Liver (tissue), 9 donors: ENCODE measurements around the gene CELSR1. TPM values are rescaled to one million over a fixed set of nuclear protein-coding genes. Genes with fewer than 3 reads are reported as not detected.

Experiments
- DNase-seq: peaks from one replicate; pipeline ENCODE4 v3.0.0-alpha.2; 2017; ENCODE audit warnings: low spot score
- H3K27ac ChIP-seq, 2 donors: one replicate each; pipeline ENCODE4 v1.7.0; 2013; ENCODE audit warnings: inconsistent platforms in 2 of 2, low read length in 2 of 2, control low read depth in 1 of 2, low read depth in 1 of 2, mild to moderate bottlenecking in 1 of 2
- H3K27me3 ChIP-seq, 4 donors: one replicate each; pipeline versions ENCODE4 v1.6.1 to v1.7.0; 2013; ENCODE audit warnings: low read length in 3 of 4, inconsistent platforms in 1 of 4, mild to moderate bottlenecking in 1 of 4, moderate library complexity in 1 of 4; ENCODE audit not compliant: control insufficient read depth in 4 of 4, insufficient read depth in 4 of 4
- H3K36me3 ChIP-seq, 4 donors: one replicate each; pipeline versions ENCODE4 v1.6.1 to v1.7.0; 2013; ENCODE audit warnings: low read length in 3 of 4, mild to moderate bottlenecking in 3 of 4, low read depth in 1 of 4, moderate library complexity in 1 of 4; ENCODE audit not compliant: control insufficient read depth in 4 of 4, insufficient read depth in 3 of 4
- H3K4me1 ChIP-seq, 4 donors: one replicate each; pipeline versions ENCODE4 v1.6.1 to v1.7.0; 2013; ENCODE audit warnings: low read length in 3 of 4, mild to moderate bottlenecking in 3 of 4, moderate library complexity in 1 of 4; ENCODE audit not compliant: control insufficient read depth in 4 of 4, insufficient read depth in 4 of 4
- H3K4me3 ChIP-seq, 3 donors: one replicate each; pipeline versions ENCODE4 v1.6.1 to v1.7.0; 2013; ENCODE audit warnings: low read length in 3 of 3, control low read depth in 1 of 3, low read depth in 1 of 3, mild to moderate bottlenecking in 1 of 3
- H3K9ac ChIP-seq, 2 donors: one replicate each; pipeline ENCODE4 v1.7.0; 2013; ENCODE audit warnings: low read length in 2 of 2, mild to moderate bottlenecking in 2 of 2, moderate library complexity in 2 of 2, control low read depth in 1 of 2, low read depth in 1 of 2
- H3K9me3 ChIP-seq, 4 donors: one replicate each; pipeline versions ENCODE4 v1.6.1 to v1.7.0; 2013; ENCODE audit warnings: low read length in 3 of 4; ENCODE audit not compliant: control insufficient read depth in 4 of 4
- CTCF ChIP-seq: fragments of 150-350 bp; IDR thresholded peaks from 2 replicates; pipeline ENCODE4 v1.5.1; 2017; ENCODE audit warnings: improper control_type of control experiment, low read depth, low read length; ENCODE audit not compliant: missing input control
- EGR1 ChIP-seq, 2 donors: IDR thresholded peaks; 2 replicates each; pipeline ENCODE4 v1.6.1; 2016 to 2018; ENCODE audit warnings: antibody characterized with exemption in 2 of 2, low read depth in 2 of 2
- FOXA1 ChIP-seq: IDR thresholded peaks from 2 replicates; pipeline ENCODE4 v1.6.1; 2016; ENCODE audit warnings: antibody characterized with exemption
- FOXA2 ChIP-seq: IDR thresholded peaks from 2 replicates; pipeline ENCODE4 v1.6.1; 2016; ENCODE audit warnings: antibody characterized with exemption
- GABPA ChIP-seq, 2 donors: IDR thresholded peaks in 1 of 2; conservative IDR thresholded peaks in 1 of 2; 2 replicates each; pipeline ENCODE4 v1.6.1; 2016; ENCODE audit warnings: antibody characterized with exemption in 2 of 2, mild to moderate bottlenecking in 1 of 2, moderate library complexity in 1 of 2
- HNF4A ChIP-seq, 2 donors: conservative IDR thresholded peaks; 2 replicates each; pipeline ENCODE4 v1.6.1; 2016; ENCODE audit warnings: antibody characterized with exemption in 2 of 2, mild to moderate bottlenecking in 2 of 2
- HNF4G ChIP-seq: IDR thresholded peaks from 2 replicates; pipeline ENCODE4 v1.6.1; 2016; ENCODE audit warnings: antibody characterized with exemption
- JUND ChIP-seq, 2 donors: IDR thresholded peaks; 2 replicates each; pipeline ENCODE4 v1.6.1; 2016; ENCODE audit warnings: antibody characterized with exemption in 2 of 2
- NR2F2 ChIP-seq: IDR thresholded peaks from 2 replicates; pipeline ENCODE4 v1.6.1; 2016; ENCODE audit warnings: antibody characterized with exemption
- RAD21 ChIP-seq, 2 donors: IDR thresholded peaks; 2 replicates each; pipeline ENCODE4 v1.6.1; 2016; ENCODE audit warnings: antibody characterized with exemption in 2 of 2, mild to moderate bottlenecking in 2 of 2
- RXRA ChIP-seq, 2 donors: IDR thresholded peaks; 2 replicates each; pipeline ENCODE4 v1.6.1; 2017 to 2018; ENCODE audit warnings: antibody characterized with exemption in 2 of 2, mild to moderate bottlenecking in 1 of 2
- SP1 ChIP-seq: IDR thresholded peaks from 2 replicates; pipeline ENCODE4 v1.6.1; 2018; ENCODE audit warnings: antibody characterized with exemption, mild to moderate bottlenecking
- TAF1 ChIP-seq: conservative IDR thresholded peaks from 2 replicates; pipeline ENCODE4 v1.6.1; 2016; ENCODE audit warnings: antibody characterized with exemption, mild to moderate bottlenecking
- YY1 ChIP-seq: IDR thresholded peaks from 2 replicates; pipeline ENCODE4 v1.6.1; 2016; ENCODE audit warnings: antibody characterized with exemption, mild to moderate bottlenecking
- WGBS: extraction: QIAGEN DNeasy Blood & Tissue Kit; methylation state at CpG from one replicate; pipeline ENCODE4 v1.1.7; 2013; 5-methylcytosine and 5-hydroxymethylcytosine counted together
- polyA plus RNA-seq, 2 donors: library from polyadenylated mRNA; stranded (reverse) in 1 of 2; unstranded in 1 of 2; fragments of 200-250 nt in 1 of 2; fragments of >200 nt in 1 of 2; fragmentation: Nextera tagmentation in 1 of 2; extraction: Ambion mirVana in 1 of 2; gene quantifications; one replicate each; pipeline versions ENCODE4 v1.2.1 to v1.2.3, GENCODE V29; 2013 to 2015
- total RNA-seq, 2 donors: library from RNA; depleted of rRNA; stranded (reverse); fragments of >200 nt; gene quantifications; one replicate each; pipeline ENCODE4 v1.2.3, GENCODE V29; 2014
- TF ChIP-seq, protein P1 (sequence below): IDR thresholded peaks from 2 replicates; pipeline ENCODE4 v1.6.1; 2016; ENCODE audit warnings: antibody characterized with exemption
- TF ChIP-seq, protein P2 (sequence below): IDR thresholded peaks from 2 replicates; pipeline ENCODE4 v1.6.1; 2016; ENCODE audit warnings: antibody characterized with exemption
- TF ChIP-seq, protein P3 (sequence below): IDR thresholded peaks from 2 replicates; pipeline ENCODE4 v1.6.1; 2016; ENCODE audit warnings: antibody characterized with exemption, mild to moderate bottlenecking
- TF ChIP-seq, protein P4 (sequence below): IDR thresholded peaks from 2 replicates; pipeline ENCODE4 v1.6.1; 2016; ENCODE audit warnings: antibody characterized with exemption
- donor health status: healthy.
- donor health status: healthy.
- donor health status: healthy.
- donor health status: healthy.
- donor health status: healthy.

CELSR1 gene
- total and polyA plus RNA-seq, 4 donors, result 0.37 to 1.6 (median 1.3) TPM

- WGBS, result 95% methylated on average over 8 of the region's 8 CpGs
- no peak overlapping the region for H3K9ac ChIP-seq
- peaks cover 18 to 65% (median 34%) of the 10 kb centered on the region in 4 donors for H3K36me3 ChIP-seq
Observed at GRCh38 chr22:46353483-46354105, 183.8 kb downstream of the CELSR1 start.

More at GRCh38 chr22:46353483-46354105, 183.8 kb downstream of the CELSR1 start:
- TF ChIP-seq TAF1 (no peak), FOXA2 (no peak), GABPA (IDR thresholded peaks at IDR 0.05 in 1 of 2, conservative IDR thresholded peaks at IDR 0.05 in 1 of 2) (no peak), SP1 (no peak), CTCF (no peak), RXRA (IDR thresholded peaks at IDR 0.05) (no peak), HNF4G (no peak), FOXA1 (no peak), HNF4A (conservative IDR thresholded peaks at IDR 0.05) (no peak), RAD21 (IDR thresholded peaks at IDR 0.05) (no peak), EGR1 (IDR thresholded peaks at IDR 0.05; ENCODE audit: low read depth in 2 of 2) (no peak), JUND (IDR thresholded peaks at IDR 0.05) (no peak), YY1 (no peak), NR2F2 (no peak)
- TF ChIP-seq, protein P1, sequence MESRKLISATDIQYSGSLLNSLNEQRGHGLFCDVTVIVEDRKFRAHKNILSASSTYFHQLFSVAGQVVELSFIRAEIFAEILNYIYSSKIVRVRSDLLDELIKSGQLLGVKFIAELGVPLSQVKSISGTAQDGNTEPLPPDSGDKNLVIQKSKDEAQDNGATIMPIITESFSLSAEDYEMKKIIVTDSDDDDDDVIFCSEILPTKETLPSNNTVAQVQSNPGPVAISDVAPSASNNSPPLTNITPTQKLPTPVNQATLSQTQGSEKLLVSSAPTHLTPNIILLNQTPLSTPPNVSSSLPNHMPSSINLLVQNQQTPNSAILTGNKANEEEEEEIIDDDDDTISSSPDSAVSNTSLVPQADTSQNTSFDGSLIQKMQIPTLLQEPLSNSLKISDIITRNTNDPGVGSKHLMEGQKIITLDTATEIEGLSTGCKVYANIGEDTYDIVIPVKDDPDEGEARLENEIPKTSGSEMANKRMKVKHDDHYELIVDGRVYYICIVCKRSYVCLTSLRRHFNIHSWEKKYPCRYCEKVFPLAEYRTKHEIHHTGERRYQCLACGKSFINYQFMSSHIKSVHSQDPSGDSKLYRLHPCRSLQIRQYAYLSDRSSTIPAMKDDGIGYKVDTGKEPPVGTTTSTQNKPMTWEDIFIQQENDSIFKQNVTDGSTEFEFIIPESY, result no peak
- TF ChIP-seq, protein P2, sequence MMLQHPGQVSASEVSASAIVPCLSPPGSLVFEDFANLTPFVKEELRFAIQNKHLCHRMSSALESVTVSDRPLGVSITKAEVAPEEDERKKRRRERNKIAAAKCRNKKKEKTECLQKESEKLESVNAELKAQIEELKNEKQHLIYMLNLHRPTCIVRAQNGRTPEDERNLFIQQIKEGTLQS, result no peak
- TF ChIP-seq, protein P3, sequence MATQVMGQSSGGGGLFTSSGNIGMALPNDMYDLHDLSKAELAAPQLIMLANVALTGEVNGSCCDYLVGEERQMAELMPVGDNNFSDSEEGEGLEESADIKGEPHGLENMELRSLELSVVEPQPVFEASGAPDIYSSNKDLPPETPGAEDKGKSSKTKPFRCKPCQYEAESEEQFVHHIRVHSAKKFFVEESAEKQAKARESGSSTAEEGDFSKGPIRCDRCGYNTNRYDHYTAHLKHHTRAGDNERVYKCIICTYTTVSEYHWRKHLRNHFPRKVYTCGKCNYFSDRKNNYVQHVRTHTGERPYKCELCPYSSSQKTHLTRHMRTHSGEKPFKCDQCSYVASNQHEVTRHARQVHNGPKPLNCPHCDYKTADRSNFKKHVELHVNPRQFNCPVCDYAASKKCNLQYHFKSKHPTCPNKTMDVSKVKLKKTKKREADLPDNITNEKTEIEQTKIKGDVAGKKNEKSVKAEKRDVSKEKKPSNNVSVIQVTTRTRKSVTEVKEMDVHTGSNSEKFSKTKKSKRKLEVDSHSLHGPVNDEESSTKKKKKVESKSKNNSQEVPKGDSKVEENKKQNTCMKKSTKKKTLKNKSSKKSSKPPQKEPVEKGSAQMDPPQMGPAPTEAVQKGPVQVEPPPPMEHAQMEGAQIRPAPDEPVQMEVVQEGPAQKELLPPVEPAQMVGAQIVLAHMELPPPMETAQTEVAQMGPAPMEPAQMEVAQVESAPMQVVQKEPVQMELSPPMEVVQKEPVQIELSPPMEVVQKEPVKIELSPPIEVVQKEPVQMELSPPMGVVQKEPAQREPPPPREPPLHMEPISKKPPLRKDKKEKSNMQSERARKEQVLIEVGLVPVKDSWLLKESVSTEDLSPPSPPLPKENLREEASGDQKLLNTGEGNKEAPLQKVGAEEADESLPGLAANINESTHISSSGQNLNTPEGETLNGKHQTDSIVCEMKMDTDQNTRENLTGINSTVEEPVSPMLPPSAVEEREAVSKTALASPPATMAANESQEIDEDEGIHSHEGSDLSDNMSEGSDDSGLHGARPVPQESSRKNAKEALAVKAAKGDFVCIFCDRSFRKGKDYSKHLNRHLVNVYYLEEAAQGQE, result no peak
- TF ChIP-seq, protein P4, sequence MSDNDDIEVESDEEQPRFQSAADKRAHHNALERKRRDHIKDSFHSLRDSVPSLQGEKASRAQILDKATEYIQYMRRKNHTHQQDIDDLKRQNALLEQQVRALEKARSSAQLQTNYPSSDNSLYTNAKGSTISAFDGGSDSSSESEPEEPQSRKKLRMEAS, result no peak
- no peak overlapping the region for H3K27ac ChIP-seq
- no peak for DNase-seq
- H3K9me3 ChIP-seq, result no peaks in the 10 kb centered on the region
- no peaks in the 10 kb centered on the region for H3K27me3 ChIP-seq
- no peak overlapping the region for H3K4me3 ChIP-seq
- no peaks in the 10 kb centered on the region for H3K4me1 ChIP-seq
